Activated CD4-positive, alpha-beta T cell treated with anti-CD3 and anti-CD28 coated beads for 36 hours (primary cell): ENCODE data around the gene PPT1. TPM values are rescaled to one million over a fixed set of nuclear protein-coding genes. Genes with fewer than 3 reads are reported as not detected.

ENCODE experiments used
- ATAC-seq: fragments of 200-7000 bp; cut with Tn5 transposase; one replicate; pipeline ENCODE4 v1.10.0; 2021; ENCODE audit warnings: mild to moderate bottlenecking, moderate library complexity
- CTCF ChIA-PET: fragments of 350-600 bp; sonication (Branson Sonifier 250); formaldehyde crosslinking; loops from one replicate; lab custom pipeline; 2021; ENCODE audit warnings: antibody characterized with exemption; lab: Charles Lee
- POLR2A ChIA-PET: fragments of 350-600 bp; sonication (Branson Sonifier 250); formaldehyde crosslinking; loops from one replicate; lab custom pipeline; 2021; ENCODE audit warnings: antibody characterized with exemption, inconsistent platforms; lab: Charles Lee
- DNase-seq: peaks from one replicate; pipeline ENCODE4 v3.0.0-alpha.2; 2020
- H3K27ac Mint-ChIP-seq: one replicate; pipeline ENCODE4 v1.8.0; 2021; ENCODE audit warnings: mixed read lengths
- H3K27me3 Mint-ChIP-seq: one replicate; pipeline ENCODE4 v1.8.0; 2021; ENCODE audit warnings: mixed read lengths
- H3K36me3 Mint-ChIP-seq: one replicate; pipeline ENCODE4 v1.8.0; 2021; ENCODE audit warnings: low read depth, mixed read lengths
- H3K4me1 Mint-ChIP-seq: one replicate; pipeline ENCODE4 v1.8.0; 2021; ENCODE audit warnings: mixed read lengths
- H3K4me3 Mint-ChIP-seq: one replicate; pipeline ENCODE4 v1.8.0; 2021; ENCODE audit warnings: mild to moderate bottlenecking, moderate library complexity, mixed read lengths
- H3K9me3 Mint-ChIP-seq: one replicate; pipeline ENCODE4 v1.8.0; 2021; ENCODE audit warnings: low read depth, mixed read lengths
- intact Hi-C, 2 experiments: fragments of 100-400 bp; cut with DNase I in 1 of 2; cut with micrococcal nuclease in 1 of 2; formaldehyde crosslinking; loops; one replicate each; pipeline versions ENCODE4 v1.14.2 to v1.15.1; 2022 to 2024; cut with DNase I, micrococcal nuclease
- total RNA-seq, 2 experiments: library from RNA; stranded (reverse); gene quantifications; one replicate each; pipeline ENCODE4 v1.2.3, GENCODE V29; 2021

Gene PPT1
- total RNA-seq, 2 experiments from 2014 or later = 75.4 to 77.4 TPM

DNA sequence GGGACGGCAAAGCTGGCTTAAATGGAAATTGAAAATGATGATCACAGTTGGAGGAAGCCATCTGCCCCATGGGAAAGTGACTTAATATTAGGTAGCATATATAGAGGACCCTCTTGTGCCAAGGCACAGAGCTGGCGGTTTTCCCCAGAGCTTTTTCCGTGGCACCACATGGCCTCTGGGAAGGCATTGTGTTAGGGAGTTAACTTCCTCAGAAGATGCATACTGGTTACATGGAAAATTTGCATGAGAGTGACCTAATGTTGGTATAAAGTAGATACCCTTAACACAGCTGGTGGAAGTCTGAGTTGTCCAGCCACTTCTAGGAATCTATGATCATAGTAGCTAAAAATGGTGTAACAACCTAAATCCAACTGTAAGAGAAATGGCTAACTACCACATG is 29.2 kb downstream of the PPT1 start:
- intact Hi-C loops = no loop called here
- H3K4me1 Mint-ChIP-seq = peaks cover 44% of the 10 kb centered on the region
- no peak for ATAC-seq
- no peaks in the 10 kb centered on the region for H3K9me3 Mint-ChIP-seq
- POLR2A ChIA-PET = interaction anchor here (0.5 kb wide), 1 partner anchor 242 kb away, joined by 3 read pairs; no protein-coding TSS in a partner anchor
- no peaks in the 10 kb centered on the region for H3K27me3 Mint-ChIP-seq
- H3K36me3 Mint-ChIP-seq = peaks cover 83% of the 10 kb centered on the region
- DNase-seq = no peak
- no peak overlapping the region for H3K4me3 Mint-ChIP-seq
- peak overlapping the region; percentile 94 for H3K27ac Mint-ChIP-seq
- CTCF ChIA-PET = interaction anchor here (0.9 to 1.2 kb wide), 2 partner anchors 85 to 270 kb away, joined by 3 read pairs; no protein-coding TSS in a partner anchor

GRCh38 chr1:40067023-40067422 is 30.0 kb downstream of the PPT1 start:
- DNase-seq (no peak), ATAC-seq (peak; percentile 63)
- H3K4me1 Mint-ChIP-seq = peaks cover 47% of the 10 kb centered on the region
- no peaks in the 10 kb centered on the region for H3K9me3 Mint-ChIP-seq
- intact Hi-C loops = no loop called here
- peak overlapping the region; percentile 94 for H3K27ac Mint-ChIP-seq
- H3K36me3 Mint-ChIP-seq = peaks cover 80% of the 10 kb centered on the region
- peak overlapping the region; percentile 2 for H3K4me3 Mint-ChIP-seq
- CTCF ChIA-PET = interaction anchor here (0.6 to 1.2 kb wide), 3 partner anchors 86 to 697 kb away, joined by 3 read pairs; no protein-coding TSS in a partner anchor
- no peaks in the 10 kb centered on the region for H3K27me3 Mint-ChIP-seq
- POLR2A ChIA-PET = no interaction called here

GRCh38 chr1:40064797-40065499 is 32.1 kb downstream of the PPT1 start:
- H3K36me3 Mint-ChIP-seq = peaks cover 80% of the 10 kb centered on the region
- peak overlapping the region; percentile 94 for H3K27ac Mint-ChIP-seq
- no peaks in the 10 kb centered on the region for H3K9me3 Mint-ChIP-seq
- H3K27me3 Mint-ChIP-seq = no peaks in the 10 kb centered on the region
- ChIA-PET POLR2A (no interaction called here), CTCF (interaction anchor here (0.7 to 1.5 kb wide), 4 partner anchors 8 to 149 kb away, joined by 3 to 5 read pairs (median 4); no protein-coding TSS in a partner anchor)
- H3K4me1 Mint-ChIP-seq = peaks cover 65% of the 10 kb centered on the region
- ATAC-seq (no peak), DNase-seq (no peak)
- no peak overlapping the region for H3K4me3 Mint-ChIP-seq
- intact Hi-C loops = no loop called here

- DNase-seq (no peak), ATAC-seq (peak; percentile 17)
- no peaks in the 10 kb centered on the region for H3K27me3 Mint-ChIP-seq
- H3K4me1 Mint-ChIP-seq = peaks cover 88% of the 10 kb centered on the region
- ChIA-PET POLR2A (interaction anchor here (0.5 to 0.7 kb wide), 2 partner anchors 24 to 314 kb away, joined by 3 read pairs; no protein-coding TSS in a partner anchor), CTCF (interaction anchor here (0.6 to 2.5 kb wide), 12 partner anchors 10 to 369 kb away, joined by 3 to 12 read pairs (median 4); partner anchors contain the start of gene HPCAL4)
- H3K9me3 Mint-ChIP-seq = peaks cover 2% of the 10 kb centered on the region
- H3K4me3 Mint-ChIP-seq = peak overlapping the region; percentile 60
- intact Hi-C loops = loop anchor here (1.0 to 5.0 kb wide), 3 partner anchors 11 to 922 kb away; partner anchors contain the start of gene CAP1 (in 1 of the 2)
- peak overlapping the region; percentile 90 for H3K27ac Mint-ChIP-seq
- peaks cover 81% of the 10 kb centered on the region for H3K36me3 Mint-ChIP-seq
Observed at GRCh38 chr1:40059960-40060750, 36.9 kb downstream of the PPT1 start.

- intact Hi-C loops = loop anchor here (1.0 to 5.0 kb wide), 3 partner anchors 10 to 923 kb away; partner anchors contain the start of gene CAP1 (in 1 of the 2)
- H3K27me3 Mint-ChIP-seq = no peaks in the 10 kb centered on the region
- peak; percentile 46 for DNase-seq
- peaks cover 79% of the 10 kb centered on the region for H3K36me3 Mint-ChIP-seq
- H3K4me3 Mint-ChIP-seq = peak overlapping the region; percentile 60
- peak overlapping the region; percentile 90 for H3K27ac Mint-ChIP-seq
- POLR2A ChIA-PET = interaction anchor here (0.5 to 0.7 kb wide), 2 partner anchors 24 to 315 kb away, joined by 3 read pairs; no protein-coding TSS in a partner anchor
- CTCF ChIA-PET = interaction anchor here (0.6 to 2.5 kb wide), 11 partner anchors 9 to 368 kb away, joined by 3 to 12 read pairs (median 3); partner anchors contain the start of gene HPCAL4
- peak; percentile 54 for ATAC-seq
- H3K4me1 Mint-ChIP-seq = peaks cover 88% of the 10 kb centered on the region
- H3K9me3 Mint-ChIP-seq = peaks cover 2% of the 10 kb centered on the region
Observed at GRCh38 chr1:40059338-40059959, 37.6 kb downstream of the PPT1 start.

GRCh38 chr1:40058453-40059337 is 38.4 kb downstream of the PPT1 start:
- ChIA-PET CTCF (interaction anchor here (0.6 to 2.1 kb wide), 5 partner anchors 12 to 280 kb away, joined by 3 to 6 read pairs (median 3); no protein-coding TSS in a partner anchor), POLR2A (no interaction called here)
- Mint-ChIP-seq H3K9me3 (peaks cover 2% of the 10 kb centered on the region), H3K36me3 (peaks cover 77% of the 10 kb centered on the region), H3K4me3 (peak overlapping the region; percentile 60), H3K27ac (peak overlapping the region; percentile 90), H3K4me1 (peaks cover 88% of the 10 kb centered on the region), H3K27me3 (no peaks in the 10 kb centered on the region)
- intact Hi-C loops = loop anchor here (1.0 to 5.0 kb wide), 3 partner anchors 9 to 924 kb away; partner anchors contain the start of gene CAP1 (in 1 of the 2)
- DNase-seq (no peak), ATAC-seq (peak; percentile 72)

- H3K27me3 Mint-ChIP-seq = no peaks in the 10 kb centered on the region
- CTCF ChIA-PET = interaction anchor here (0.6 to 2.1 kb wide), 6 partner anchors 11 to 280 kb away, joined by 3 to 6 read pairs (median 3); no protein-coding TSS in a partner anchor
- POLR2A ChIA-PET = interaction anchor here (0.9 kb wide), 1 partner anchor 12 kb away, joined by 3 read pairs; no protein-coding TSS in a partner anchor
- peaks cover 2% of the 10 kb centered on the region for H3K9me3 Mint-ChIP-seq
- intact Hi-C loops = loop anchor here in 1 of 2 experiments (5.0 kb wide), 1 partner anchor 924 kb away; no protein-coding TSS in a partner anchor
- no peak overlapping the region for H3K4me3 Mint-ChIP-seq
- peaks cover 88% of the 10 kb centered on the region for H3K4me1 Mint-ChIP-seq
- no peak for ATAC-seq
- peak overlapping the region; percentile 90 for H3K27ac Mint-ChIP-seq
- DNase-seq = no peak
- peaks cover 77% of the 10 kb centered on the region for H3K36me3 Mint-ChIP-seq
Observed at GRCh38 chr1:40058097-40058452, 39.0 kb downstream of the PPT1 start.

- H3K4me3 Mint-ChIP-seq = no peak overlapping the region
- H3K27ac Mint-ChIP-seq = peak overlapping the region; percentile 90
- ChIA-PET CTCF (interaction anchor here (0.6 to 2.1 kb wide), 11 partner anchors 8 to 651 kb away, joined by 3 to 6 read pairs (median 4); no protein-coding TSS in a partner anchor), POLR2A (interaction anchor here (0.5 to 0.9 kb wide), 2 partner anchors 11 to 18 kb away, joined by 3 to 6 read pairs; no protein-coding TSS in a partner anchor)
- peaks cover 91% of the 10 kb centered on the region for H3K4me1 Mint-ChIP-seq
- no peak for DNase-seq
- H3K36me3 Mint-ChIP-seq = peaks cover 76% of the 10 kb centered on the region
- intact Hi-C loops = loop anchor here in 1 of 2 experiments (5.0 kb wide), 1 partner anchor 925 kb away; no protein-coding TSS in a partner anchor
- H3K9me3 Mint-ChIP-seq = peaks cover 2% of the 10 kb centered on the region
- no peaks in the 10 kb centered on the region for H3K27me3 Mint-ChIP-seq
- no peak for ATAC-seq
Observed at GRCh38 chr1:40057310-40058030, 39.6 kb downstream of the PPT1 start.
